ENCODE measurements around the gene AQP2. TPM values are rescaled to one million over a fixed set of nuclear protein-coding genes. Genes with fewer than 3 reads are reported as not detected.

Gene AQP2
- total RNA-seq, 3 donors from 2014 or later: not detected

DNA sequence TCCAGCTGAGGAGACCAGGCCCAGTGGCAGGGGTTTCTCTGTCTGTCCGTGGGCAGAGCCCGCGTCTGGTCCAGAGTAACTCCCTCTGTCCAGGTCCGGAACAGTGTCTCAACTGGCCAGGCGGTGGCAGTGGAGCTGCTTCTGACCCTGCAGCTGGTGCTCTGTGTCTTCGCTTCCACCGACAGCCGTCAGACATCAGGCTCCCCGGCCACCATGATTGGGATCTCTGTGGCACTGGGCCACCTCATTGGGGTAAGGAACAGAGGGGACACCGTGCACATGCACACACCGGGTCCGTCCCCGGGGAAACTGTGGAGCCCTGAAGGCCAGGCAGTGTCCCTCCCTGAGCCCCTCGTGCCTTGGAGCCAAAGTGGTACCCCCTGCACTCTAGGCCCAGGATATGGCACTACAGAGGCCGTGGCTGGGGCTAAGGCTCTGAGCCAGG, 23.7 kb downstream of the AQP2 start:
- Histone ChIP-seq H3K4me3 (no peak overlapping the region), H3K27ac (no peak overlapping the region), H3K9me3 (no peaks in the 10 kb centered on the region), H3K4me1 (no peaks in the 10 kb centered on the region), H3K27me3 (no peaks in the 10 kb centered on the region), H3K36me3 (no peaks in the 10 kb centered on the region)
- DNase-seq (ENCODE audit: low spot score in 2 of 2): no peak
- TF ChIP-seq, protein P1, sequence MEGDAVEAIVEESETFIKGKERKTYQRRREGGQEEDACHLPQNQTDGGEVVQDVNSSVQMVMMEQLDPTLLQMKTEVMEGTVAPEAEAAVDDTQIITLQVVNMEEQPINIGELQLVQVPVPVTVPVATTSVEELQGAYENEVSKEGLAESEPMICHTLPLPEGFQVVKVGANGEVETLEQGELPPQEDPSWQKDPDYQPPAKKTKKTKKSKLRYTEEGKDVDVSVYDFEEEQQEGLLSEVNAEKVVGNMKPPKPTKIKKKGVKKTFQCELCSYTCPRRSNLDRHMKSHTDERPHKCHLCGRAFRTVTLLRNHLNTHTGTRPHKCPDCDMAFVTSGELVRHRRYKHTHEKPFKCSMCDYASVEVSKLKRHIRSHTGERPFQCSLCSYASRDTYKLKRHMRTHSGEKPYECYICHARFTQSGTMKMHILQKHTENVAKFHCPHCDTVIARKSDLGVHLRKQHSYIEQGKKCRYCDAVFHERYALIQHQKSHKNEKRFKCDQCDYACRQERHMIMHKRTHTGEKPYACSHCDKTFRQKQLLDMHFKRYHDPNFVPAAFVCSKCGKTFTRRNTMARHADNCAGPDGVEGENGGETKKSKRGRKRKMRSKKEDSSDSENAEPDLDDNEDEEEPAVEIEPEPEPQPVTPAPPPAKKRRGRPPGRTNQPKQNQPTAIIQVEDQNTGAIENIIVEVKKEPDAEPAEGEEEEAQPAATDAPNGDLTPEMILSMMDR (IDR thresholded peaks at IDR 0.05): peak in 2 of 3 donors; percentile 17 to 46
- TF ChIP-seq POLR2A (IDR thresholded peaks at IDR 0.05): no peak
- intact Hi-C loops (cut with DNase I; ENCODE audit: low total_unique reads): loop anchor here (1.0 kb wide), 1 partner anchor 21 kb away; no protein-coding TSS in a partner anchor

DNA sequence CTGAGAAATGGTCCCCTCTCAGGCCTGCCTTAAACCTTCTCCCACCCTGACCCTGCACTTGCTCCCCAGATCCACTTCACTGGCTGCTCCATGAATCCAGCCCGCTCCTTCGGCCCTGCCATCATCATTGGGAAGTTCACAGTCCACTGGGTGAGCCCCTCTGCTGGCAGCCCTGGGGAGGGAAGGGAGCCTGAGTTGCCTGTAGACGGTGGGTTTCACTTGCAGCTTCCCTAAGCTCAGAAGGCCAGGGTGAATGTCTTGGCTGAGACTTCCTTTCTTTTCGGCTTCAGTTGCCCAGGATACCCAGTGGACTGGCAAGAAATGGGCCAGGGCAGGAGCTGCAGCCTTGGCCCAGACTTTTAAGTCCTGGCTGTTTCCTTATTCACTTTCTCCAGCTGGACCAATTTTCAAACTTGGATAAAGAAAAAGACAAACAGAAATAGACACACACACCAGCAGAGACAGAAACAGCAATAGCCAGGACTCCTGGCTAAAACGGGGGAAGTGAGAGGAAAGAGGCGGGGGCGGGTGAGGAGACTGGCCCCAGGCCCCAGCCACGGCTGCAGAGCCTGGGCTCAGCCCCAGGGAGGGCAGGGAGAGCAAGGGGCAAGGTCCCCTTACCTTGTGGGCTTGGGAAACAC, 24.3 kb downstream of the AQP2 start:
- no peak overlapping the region for H3K4me3 ChIP-seq
- DNase-seq (ENCODE audit: low spot score in 2 of 2): no peak
- no peaks in the 10 kb centered on the region for H3K4me1 ChIP-seq
- intact Hi-C loops (cut with DNase I; ENCODE audit: low total_unique reads): loop anchor here (1.0 kb wide), 1 partner anchor 21 kb away; no protein-coding TSS in a partner anchor
- no peaks in the 10 kb centered on the region for H3K36me3 ChIP-seq
- H3K27ac ChIP-seq: no peak overlapping the region
- H3K27me3 ChIP-seq: no peaks in the 10 kb centered on the region
- no peaks in the 10 kb centered on the region for H3K9me3 ChIP-seq
- TF ChIP-seq POLR2AphosphoS5 (IDR thresholded peaks at IDR 0.05) (no peak), POLR2A (IDR thresholded peaks at IDR 0.05) (no peak)
- TF ChIP-seq, protein P1 (IDR thresholded peaks at IDR 0.05): no peak

DNA sequence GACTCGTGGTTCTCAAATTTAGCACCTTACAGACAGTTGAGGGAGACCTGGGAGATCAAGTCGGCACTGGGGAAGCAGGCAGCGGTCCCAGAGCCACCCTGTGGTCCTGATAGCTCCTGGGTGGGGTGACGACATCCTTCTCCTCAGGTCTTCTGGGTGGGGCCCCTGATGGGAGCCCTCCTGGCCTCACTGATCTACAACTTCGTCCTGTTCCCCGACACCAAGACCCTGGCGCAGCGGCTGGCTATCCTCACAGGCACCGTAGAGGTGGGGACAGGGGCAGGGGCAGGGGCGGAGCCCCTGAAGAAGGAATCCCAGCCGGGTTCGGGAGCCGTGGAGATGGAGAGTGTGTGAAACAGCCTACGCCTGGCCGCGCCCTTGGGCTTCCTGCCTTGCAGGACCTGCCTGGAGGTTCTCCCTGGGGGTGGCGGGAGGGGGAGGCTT, 24.8 kb downstream of the AQP2 start:
- Histone ChIP-seq H3K4me1 (no peaks in the 10 kb centered on the region), H3K9me3 (no peaks in the 10 kb centered on the region), H3K4me3 (no peak overlapping the region), H3K27ac (no peak overlapping the region), H3K27me3 (no peaks in the 10 kb centered on the region), H3K36me3 (no peaks in the 10 kb centered on the region)
- TF ChIP-seq POLR2A (IDR thresholded peaks at IDR 0.05) (no peak), POLR2AphosphoS5 (IDR thresholded peaks at IDR 0.05) (no peak)
- TF ChIP-seq, protein P1 (IDR thresholded peaks at IDR 0.05): no peak
- no peak for DNase-seq (ENCODE audit: low spot score in 2 of 2)
- intact Hi-C loops (cut with DNase I; ENCODE audit: low total_unique reads): no loop called here

DNA sequence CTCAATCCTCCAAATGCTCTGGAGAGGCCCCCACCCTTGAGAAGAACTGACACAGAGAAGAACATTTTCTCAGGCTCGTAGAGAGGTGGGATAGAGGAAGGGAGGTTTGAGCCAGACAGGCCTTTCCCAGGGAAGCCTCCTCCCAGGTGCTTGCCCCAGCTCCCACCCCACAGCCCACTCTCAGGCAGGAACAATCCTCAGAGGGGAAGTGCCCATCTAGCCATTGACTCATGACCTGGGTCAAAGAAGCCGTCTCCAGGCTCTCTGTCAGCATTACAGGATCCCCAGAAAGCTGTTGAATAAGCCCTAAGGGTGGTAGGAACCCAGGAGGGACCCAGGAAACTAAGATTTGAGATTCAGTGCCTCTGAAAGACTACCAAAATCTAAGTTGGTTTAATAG, 26.0 kb downstream of the AQP2 start:
- intact Hi-C loops (cut with DNase I; ENCODE audit: low total_unique reads): no loop called here
- Histone ChIP-seq H3K27me3 (no peaks in the 10 kb centered on the region), H3K4me1 (no peaks in the 10 kb centered on the region), H3K4me3 (no peak overlapping the region), H3K36me3 (no peaks in the 10 kb centered on the region), H3K9me3 (no peaks in the 10 kb centered on the region), H3K27ac (no peak overlapping the region)
- no peak for DNase-seq (ENCODE audit: low spot score in 2 of 2)
- TF ChIP-seq, protein P1 (IDR thresholded peaks at IDR 0.05): no peak
- TF ChIP-seq POLR2A (IDR thresholded peaks at IDR 0.05): no peak
- TF ChIP-seq POLR2AphosphoS5 (IDR thresholded peaks at IDR 0.05): no peak

DNA sequence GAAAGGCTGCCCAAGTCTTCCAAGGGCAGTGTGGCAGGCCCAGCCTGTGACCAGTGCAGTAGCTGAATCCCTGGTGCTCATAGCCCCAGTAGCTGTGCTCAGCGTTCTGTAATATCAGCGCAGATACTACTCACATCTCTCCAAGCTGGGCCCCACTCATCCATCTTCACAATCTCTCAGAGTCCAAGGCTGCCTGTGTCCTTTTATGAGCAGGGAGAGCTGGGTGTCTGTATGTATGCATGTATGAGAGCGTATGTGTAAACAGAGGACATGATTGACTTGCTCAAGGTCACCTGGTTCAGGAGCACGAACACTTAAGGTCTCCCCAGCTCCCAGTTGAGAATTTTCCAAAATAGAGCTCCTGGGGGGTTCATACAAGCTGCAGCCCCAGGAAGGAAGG, 27.6 kb downstream of the AQP2 start:
- Histone ChIP-seq H3K9me3 (no peaks in the 10 kb centered on the region), H3K27ac (no peak overlapping the region), H3K4me1 (no peaks in the 10 kb centered on the region), H3K36me3 (no peaks in the 10 kb centered on the region), H3K4me3 (no peak overlapping the region), H3K27me3 (no peaks in the 10 kb centered on the region)
- intact Hi-C loops (cut with DNase I; ENCODE audit: low total_unique reads): no loop called here
- no peak for DNase-seq (ENCODE audit: low spot score in 2 of 2)
- TF ChIP-seq POLR2A (IDR thresholded peaks at IDR 0.05) (no peak), POLR2AphosphoS5 (IDR thresholded peaks at IDR 0.05) (no peak)
- TF ChIP-seq, protein P1 (IDR thresholded peaks at IDR 0.05): no peak

Data from breast epithelium (tissue), 4 donors.